GM12864 (cell line): ENCODE data around the gene EXOC3L2.

Source experiments
- DNase-seq: peaks from one replicate; pipeline ENCODE4 v3.0.0-alpha.2; 2011; ENCODE audit warnings: low read depth
- H3K4me3 ChIP-seq: 2 replicates; pipeline ENCODE4 v1.5.1; 2011; ENCODE audit warnings: mild to moderate bottlenecking, low read depth, low read length, control low read depth
- CTCF ChIP-seq: IDR thresholded peaks from 2 replicates; pipeline ENCODE4 v1.5.1; 2011; ENCODE audit warnings: low read depth, mild to moderate bottlenecking, moderate library complexity, low read length, control low read depth, inconsistent platforms; ENCODE audit errors: missing control alignments

Gene EXOC3L2

DNA sequence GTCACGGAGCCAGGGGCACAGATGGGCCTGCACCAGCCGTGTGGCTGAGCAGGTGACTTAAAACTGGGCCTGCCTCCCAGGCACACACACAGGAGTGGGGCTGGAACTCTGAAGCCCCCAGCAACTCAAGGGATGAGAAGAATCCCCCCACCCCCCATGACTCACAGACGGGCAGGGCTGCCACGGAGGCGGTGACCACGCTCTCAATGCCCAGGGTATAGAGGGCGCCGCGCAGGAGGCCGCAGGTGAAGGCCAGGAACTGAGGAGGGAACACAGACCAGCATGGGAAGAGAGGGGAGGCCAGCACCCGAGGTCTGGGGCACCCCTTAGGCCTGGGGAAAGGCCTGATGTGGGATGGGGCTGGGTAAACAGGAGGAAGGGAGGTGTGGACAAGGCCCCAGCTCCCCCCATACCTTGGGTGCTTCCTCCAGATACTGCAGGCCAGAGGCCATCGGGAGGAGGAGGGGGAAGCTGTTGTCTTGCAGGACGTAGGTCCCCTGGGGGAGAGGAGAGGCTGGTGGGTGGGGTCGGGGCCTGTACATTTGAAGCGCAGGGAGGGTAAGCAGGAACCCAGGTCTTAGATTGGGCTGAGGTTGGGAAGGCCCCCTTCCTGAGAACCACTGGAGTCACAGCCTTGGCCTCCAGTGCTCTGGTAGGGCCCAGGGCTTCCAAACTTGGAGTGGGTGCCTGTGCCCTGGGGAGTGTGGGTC, 81.3 kb downstream of the EXOC3L2 start:
- no peak for DNase-seq
- H3K4me3 ChIP-seq, result no peak overlapping the region
- no peak for TF ChIP-seq CTCF

DNA sequence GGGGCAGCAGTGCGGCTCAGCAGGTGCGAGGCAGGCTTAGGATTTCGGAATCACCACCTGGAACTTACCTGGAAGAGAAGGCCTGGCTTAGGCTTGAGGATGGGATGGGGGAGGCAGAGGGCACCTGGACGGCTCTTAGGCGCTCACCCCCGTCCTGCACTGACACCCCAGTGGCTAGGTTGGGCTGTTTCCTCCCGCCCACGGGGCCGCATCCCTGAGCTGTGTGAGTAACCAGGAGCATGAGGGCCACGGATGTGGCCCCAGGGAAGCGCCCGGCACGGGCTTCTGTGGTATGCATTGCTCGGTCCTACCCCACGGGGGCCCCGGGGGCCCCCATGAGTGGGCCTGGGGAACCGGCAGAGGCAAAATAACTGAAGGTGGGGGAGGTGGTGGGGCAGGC, 82.1 kb downstream of the EXOC3L2 start:
- no peak for TF ChIP-seq CTCF
- H3K4me3 ChIP-seq, result no peak overlapping the region
- no peak for DNase-seq

GRCh38 chr19:45162608-45163143, 82.5 kb downstream of the EXOC3L2 start:
- DNase-seq, result no peak
- H3K4me3 ChIP-seq, result no peak overlapping the region
- TF ChIP-seq CTCF, result no peak
